GM06990 (cell line): ENCODE measurements around the gene SCRN1.
"Not testable (repeated sequence)": the region's sequence is repeated elsewhere in the genome, so short reads cannot be mapped to it uniquely, and the experiment has no call there.

Experiments
- DNase-seq: peaks from one replicate; pipeline ENCODE4 v3.0.0-alpha.2; 2011; ENCODE audit not compliant: insufficient read length; ENCODE audit errors: extremely low read depth
- H3K27me3 ChIP-seq: replicated peaks from 2 replicates; pipeline ENCODE4 v1.6.0; 2011; ENCODE audit warnings: low read length; ENCODE audit not compliant: control insufficient read depth, insufficient read depth
- H3K36me3 ChIP-seq: 2 replicates; pipeline ENCODE4 v1.5.1; 2011; ENCODE audit warnings: low read length; ENCODE audit not compliant: control insufficient read depth, insufficient read depth
- H3K4me3 ChIP-seq: replicated peaks from 2 replicates; pipeline ENCODE4 v1.5.1; 2011; ENCODE audit warnings: low read depth, mild to moderate bottlenecking, control low read depth, low read length
- CTCF ChIP-seq: IDR thresholded peaks from 2 replicates; pipeline ENCODE4 v1.5.1; 2011; ENCODE audit warnings: low read length, control low read depth, mild to moderate bottlenecking, inconsistent platforms; ENCODE audit not compliant: insufficient read depth, poor library complexity, severe bottlenecking

SCRN1 gene

DNA sequence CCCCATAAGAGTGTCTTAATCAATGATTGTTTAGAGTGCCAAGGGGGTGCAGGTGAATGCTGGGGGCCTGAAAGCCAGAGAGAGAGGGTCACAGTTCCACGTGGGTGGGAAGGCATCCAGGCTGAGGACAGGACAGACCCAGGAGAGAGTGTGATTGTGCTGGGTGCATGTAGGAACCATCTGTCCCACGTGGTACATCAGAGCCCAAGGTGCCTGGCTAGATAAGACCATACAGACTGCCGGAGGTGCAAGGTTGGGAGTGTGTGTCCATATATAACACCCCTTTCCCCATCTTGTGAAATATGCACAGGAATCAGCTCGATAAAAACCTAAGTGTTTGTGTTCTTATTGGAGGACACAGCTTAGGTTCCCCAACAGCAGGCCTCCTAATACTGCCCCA lies 97.8 kb downstream of the SCRN1 start:
- H3K36me3 ChIP-seq, result no peaks in the 10 kb centered on the region
- no peak for DNase-seq
- TF ChIP-seq CTCF, result no peak
- H3K27me3 ChIP-seq, result no peaks in the 10 kb centered on the region
- no peak overlapping the region for H3K4me3 ChIP-seq

- DNase-seq, H3K27me3 ChIP-seq, H3K4me3 ChIP-seq, H3K36me3 ChIP-seq: not testable (repeated sequence)
Measured at GRCh38 chr7:29890786-29891185, 98.8 kb downstream of the SCRN1 start.

GRCh38 chr7:29890251-29890650 lies 99.3 kb downstream of the SCRN1 start:
- Histone ChIP-seq H3K4me3 (no peak overlapping the region), H3K36me3 (no peaks in the 10 kb centered on the region), H3K27me3 (no peaks in the 10 kb centered on the region)
- DNase-seq, result no peak
- no peak for TF ChIP-seq CTCF

GRCh38 chr7:29889288-29889687 lies 100.3 kb downstream of the SCRN1 start:
- no peak for TF ChIP-seq CTCF
- Histone ChIP-seq H3K36me3 (no peaks in the 10 kb centered on the region), H3K4me3 (no peak overlapping the region), H3K27me3 (no peaks in the 10 kb centered on the region)
- no peak for DNase-seq

GRCh38 chr7:29888006-29888405 lies 101.6 kb downstream of the SCRN1 start:
- Histone ChIP-seq H3K36me3 (no peaks in the 10 kb centered on the region), H3K27me3 (no peaks in the 10 kb centered on the region), H3K4me3 (no peak overlapping the region)
- DNase-seq, result no peak
- no peak for TF ChIP-seq CTCF

- Histone ChIP-seq H3K4me3 (no peak overlapping the region), H3K27me3 (no peaks in the 10 kb centered on the region), H3K36me3 (no peaks in the 10 kb centered on the region)
- no peak for TF ChIP-seq CTCF
- no peak for DNase-seq
Measured at GRCh38 chr7:29886827-29887226, 102.8 kb downstream of the SCRN1 start.
